OCI-LY7 (cell line): Measurements from ENCODE around the gene PLCB1. TPM values are rescaled to one million over a fixed set of nuclear protein-coding genes. Genes with fewer than 3 reads are reported as not detected.
"Not testable (repeated sequence)": the region's sequence is repeated elsewhere in the genome, so short reads cannot be mapped to it uniquely, and the experiment has no call there.

ENCODE experiments used
- BruUV-seq: library from RNA; stranded (reverse); fragments of 400-500 nt; replicated peaks from 2 replicates; lab custom pipeline; 2021; lab: Mats Ljungman, UMichigan
- CTCF ChIA-PET: fragments of 300-600 bp; sonication (Branson Sonifier 250); formaldehyde crosslinking; loops from one replicate; lab custom pipeline; 2022; ENCODE audit warnings: antibody characterized with exemption; ENCODE audit not compliant: unreplicated experiment; lab: Charles Lee
- POLR2A ChIA-PET: fragments of 300-600 bp; sonication (Branson Sonifier 250); formaldehyde crosslinking; loops from one replicate; lab custom pipeline; 2022; ENCODE audit warnings: antibody characterized with exemption; lab: Charles Lee
- DNase-seq: peaks from one replicate; pipeline ENCODE4 v3.0.0-alpha.2; 2015; ENCODE audit warnings: low spot score
- H2AFZ ChIP-seq: fragments of 200-600 bp; sonication (generic), shearing (Covaris generic); 2 replicates; pipeline ENCODE4 v1.6.1; 2014; ENCODE audit warnings: mild to moderate bottlenecking, antibody characterized with exemption, low read length, moderate library complexity
- H3K27ac ChIP-seq: fragments of 200-600 bp; sonication (generic); 2 replicates; pipeline ENCODE4 v1.5.1; 2014; ENCODE audit warnings: mixed run types, low read depth, mild to moderate bottlenecking, moderate library complexity, low read length, inconsistent platforms; ENCODE audit not compliant: poor library complexity, severe bottlenecking
- H3K36me3 ChIP-seq: fragments of 200-600 bp; sonication (generic); 2 replicates; pipeline ENCODE4 v1.6.1; 2014; ENCODE audit warnings: mild to moderate bottlenecking, antibody characterized with exemption, low read length, moderate library complexity, mixed read lengths; ENCODE audit not compliant: insufficient read depth
- H3K4me1 ChIP-seq: fragments of 200-600 bp; sonication (generic); 2 replicates; pipeline ENCODE4 v1.5.1; 2014; ENCODE audit warnings: mild to moderate bottlenecking, low read length; ENCODE audit not compliant: insufficient read depth, poor library complexity, severe bottlenecking
- H3K4me2 ChIP-seq: fragments of 200-600 bp; sonication (generic); 2 replicates; pipeline ENCODE4 v1.6.1; 2014; ENCODE audit warnings: mild to moderate bottlenecking, low read length
- H3K4me3 ChIP-seq: fragments of 200-600 bp; sonication (generic); 2 replicates; pipeline ENCODE4 v1.5.1; 2014; ENCODE audit warnings: mild to moderate bottlenecking, low read depth, low read length; ENCODE audit not compliant: poor library complexity, severe bottlenecking
- H3K79me2 ChIP-seq: fragments of 200-600 bp; sonication (generic); 2 replicates; pipeline ENCODE4 v1.6.1; 2016; ENCODE audit warnings: low read depth, mild to moderate bottlenecking, low read length, moderate library complexity, mixed read lengths; ENCODE audit not compliant: insufficient read depth
- H3K9me2 ChIP-seq: fragments of 200-600 bp; sonication (generic); 2 replicates; pipeline ENCODE4 v1.6.1; 2016; ENCODE audit warnings: mild to moderate bottlenecking, low read length, mixed read lengths; ENCODE audit not compliant: insufficient read depth
- H3K9me3 ChIP-seq: fragments of 200-600 bp; sonication (generic); 2 replicates; pipeline ENCODE4 v1.6.1; 2014; ENCODE audit warnings: mild to moderate bottlenecking, mixed run types, low read length, mixed read lengths
- H4K20me1 ChIP-seq: fragments of 200-600 bp; sonication (generic); 2 replicates; pipeline ENCODE4 v1.6.1; 2014; ENCODE audit warnings: mild to moderate bottlenecking, antibody characterized with exemption, low read length, moderate library complexity, mixed read lengths; ENCODE audit not compliant: insufficient read depth
- EZH2phosphoT487 ChIP-seq: fragments of 200-600 bp; sonication (generic); IDR thresholded peaks from 2 replicates; pipeline ENCODE4 v1.6.1; 2018; ENCODE audit warnings: low read depth, borderline replicate concordance, mild to moderate bottlenecking, mixed run types, antibody characterized with exemption, low read length, moderate library complexity, mixed read lengths
- intact Hi-C: fragments of 100-400 bp; cut with micrococcal nuclease; formaldehyde crosslinking; loops from one replicate; pipeline ENCODE4 v1.10.0; 2022; ENCODE audit not compliant: unreplicated experiment
- total RNA-seq, 2 experiments: library from RNA; depleted of rRNA in 1 of 2; stranded (reverse); fragments of >200 nt in 1 of 2; shearing (Covaris generic) in 1 of 2; gene quantifications; 2 replicates each; pipeline ENCODE4 v1.2.3, GENCODE V29; 2014 to 2022
- TF ChIP-seq, protein P1 (sequence below): fragments of 200-600 bp; sonication (generic); conservative IDR thresholded peaks from 2 replicates; pipeline ENCODE4 v1.5.1; 2014; ENCODE audit warnings: mild to moderate bottlenecking, antibody characterized with exemption, low read length, moderate library complexity, mixed read lengths

PLCB1 gene
- total RNA-seq, 2 experiments from 2014 or later, result 14.6 to 30.5 TPM

DNA sequence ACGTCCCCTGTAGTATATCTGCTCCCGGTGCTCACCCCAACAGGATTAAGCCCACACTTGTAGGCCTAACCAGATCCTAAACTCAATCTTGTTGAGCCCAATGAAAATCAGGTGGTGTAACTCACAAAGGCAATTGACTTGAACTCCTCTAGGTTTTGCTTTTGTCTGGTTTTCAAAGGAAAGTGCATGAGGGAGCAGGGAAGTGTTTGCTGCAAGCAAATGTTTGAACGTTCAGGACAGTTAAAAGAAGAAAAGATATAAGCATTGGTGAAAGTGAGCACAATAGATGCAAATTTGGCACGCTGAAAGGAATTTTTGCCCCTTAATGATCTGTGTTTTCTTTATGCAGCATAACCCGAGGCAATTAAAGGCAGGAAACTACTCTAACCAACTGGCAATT, 212.6 kb downstream of the PLCB1 start:
- Histone ChIP-seq H2AFZ (no peak overlapping the region), H3K79me2 (no peaks in the 10 kb centered on the region), H3K9me3 (no peaks in the 10 kb centered on the region), H3K27ac (no peak overlapping the region), H3K4me2 (no peak overlapping the region), H3K9me2 (no peaks in the 10 kb centered on the region), H3K36me3 (no peaks in the 10 kb centered on the region), H3K4me3 (no peak overlapping the region), H3K4me1 (peaks cover 5% of the 10 kb centered on the region), H4K20me1 (no peaks in the 10 kb centered on the region)
- ChIA-PET CTCF (no interaction called here), POLR2A (no interaction called here)
- TF ChIP-seq, protein P1, sequence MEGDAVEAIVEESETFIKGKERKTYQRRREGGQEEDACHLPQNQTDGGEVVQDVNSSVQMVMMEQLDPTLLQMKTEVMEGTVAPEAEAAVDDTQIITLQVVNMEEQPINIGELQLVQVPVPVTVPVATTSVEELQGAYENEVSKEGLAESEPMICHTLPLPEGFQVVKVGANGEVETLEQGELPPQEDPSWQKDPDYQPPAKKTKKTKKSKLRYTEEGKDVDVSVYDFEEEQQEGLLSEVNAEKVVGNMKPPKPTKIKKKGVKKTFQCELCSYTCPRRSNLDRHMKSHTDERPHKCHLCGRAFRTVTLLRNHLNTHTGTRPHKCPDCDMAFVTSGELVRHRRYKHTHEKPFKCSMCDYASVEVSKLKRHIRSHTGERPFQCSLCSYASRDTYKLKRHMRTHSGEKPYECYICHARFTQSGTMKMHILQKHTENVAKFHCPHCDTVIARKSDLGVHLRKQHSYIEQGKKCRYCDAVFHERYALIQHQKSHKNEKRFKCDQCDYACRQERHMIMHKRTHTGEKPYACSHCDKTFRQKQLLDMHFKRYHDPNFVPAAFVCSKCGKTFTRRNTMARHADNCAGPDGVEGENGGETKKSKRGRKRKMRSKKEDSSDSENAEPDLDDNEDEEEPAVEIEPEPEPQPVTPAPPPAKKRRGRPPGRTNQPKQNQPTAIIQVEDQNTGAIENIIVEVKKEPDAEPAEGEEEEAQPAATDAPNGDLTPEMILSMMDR, result no peak
- TF ChIP-seq EZH2phosphoT487, result no peak
- DNase-seq, result no peak
- no TSS peak for BruUV-seq
- intact Hi-C loops, result no loop called here

DNA sequence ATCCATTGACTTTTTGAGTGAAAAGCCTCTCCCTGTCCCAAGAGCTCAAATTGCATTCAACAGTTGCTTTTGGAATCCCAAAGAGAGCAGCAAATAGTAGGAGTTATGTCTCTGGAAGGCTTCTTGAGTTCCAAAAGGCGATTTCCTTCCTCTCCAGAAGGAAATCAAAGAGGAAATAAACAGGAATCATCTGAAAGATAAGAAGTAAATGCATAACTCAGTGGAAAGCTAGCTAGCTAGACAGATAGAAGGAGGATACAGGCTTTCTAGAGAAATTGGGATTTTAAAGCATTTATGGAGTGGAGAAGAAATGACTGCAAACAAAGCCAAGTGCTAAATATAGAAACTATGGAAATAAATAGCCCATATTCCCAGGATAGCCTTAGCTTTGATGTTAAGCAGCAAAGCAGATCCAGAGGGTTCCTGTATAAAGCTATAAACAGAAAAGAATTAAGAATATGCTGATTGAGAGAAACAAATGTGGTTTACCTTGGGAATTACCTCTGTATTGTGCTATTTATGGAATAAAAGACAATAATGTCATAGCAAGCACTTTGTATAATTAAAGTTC, 214.7 kb downstream of the PLCB1 start:
- H3K4me1 ChIP-seq, result peaks cover 5% of the 10 kb centered on the region
- ChIA-PET POLR2A (interaction anchor here (1.0 kb wide), 1 partner anchor 258 kb away, joined by 3 read pairs; no protein-coding TSS in a partner anchor), CTCF (no interaction called here)
- no peak overlapping the region for H3K4me3 ChIP-seq
- no peak overlapping the region for H3K27ac ChIP-seq
- no peaks in the 10 kb centered on the region for H3K79me2 ChIP-seq
- no peak overlapping the region for H3K4me2 ChIP-seq
- intact Hi-C loops, result no loop called here
- H2AFZ ChIP-seq, result no peak overlapping the region
- no peaks in the 10 kb centered on the region for H3K36me3 ChIP-seq
- no peak for TF ChIP-seq EZH2phosphoT487
- TF ChIP-seq, protein P1, result no peak
- H4K20me1 ChIP-seq, result no peaks in the 10 kb centered on the region
- BruUV-seq, result no TSS peak
- peaks cover 16% of the 10 kb centered on the region; the same call in 1 of the 2 replicates for H3K9me3 ChIP-seq
- H3K9me2 ChIP-seq, result no peaks in the 10 kb centered on the region
- DNase-seq, result no peak

DNA sequence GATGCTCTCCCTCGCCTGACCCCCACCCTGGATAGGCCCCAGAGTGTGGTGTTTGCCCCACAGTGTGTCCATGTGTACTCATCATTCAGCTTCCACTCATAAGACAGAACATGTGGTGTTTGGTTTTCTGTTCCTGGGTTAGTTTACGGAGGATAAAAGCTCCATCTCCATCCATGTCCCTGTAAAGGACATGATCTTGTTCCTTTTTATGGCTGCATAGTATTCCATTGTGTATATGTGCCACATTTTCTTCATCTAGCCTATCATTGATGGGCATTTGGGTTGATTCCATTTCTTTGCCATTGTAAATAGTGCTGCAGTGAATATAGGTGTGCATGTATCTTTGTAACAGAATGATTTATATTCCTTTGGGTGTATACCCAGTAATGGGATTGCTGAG, 218.2 kb downstream of the PLCB1 start:
- DNase-seq, H3K36me3 ChIP-seq, H3K4me2 ChIP-seq, H3K4me1 ChIP-seq, H3K9me2 ChIP-seq, H3K4me3 ChIP-seq, BruUV-seq, H3K79me2 ChIP-seq, CTCF ChIA-PET, H2AFZ ChIP-seq, H3K27ac ChIP-seq, H4K20me1 ChIP-seq, intact Hi-C loops, POLR2A ChIA-PET: not testable (repeated sequence)
- peaks cover 18% of the 10 kb centered on the region; the same call in 1 of the 2 replicates for H3K9me3 ChIP-seq
